A673 (cell line): ENCODE results near the gene STAM. TPM values are rescaled to one million over a fixed set of nuclear protein-coding genes. Genes with fewer than 3 reads are reported as not detected.

Experiments
- BruUV-seq: library from RNA; stranded (reverse); fragments of 400-500 nt; replicated peaks from 2 replicates; lab custom pipeline; 2021; lab: Mats Ljungman, UMichigan
- CTCF ChIA-PET: fragments of 300-600 bp; sonication (Branson Sonifier 250); formaldehyde crosslinking; loops from one replicate; lab custom pipeline; 2022; ENCODE audit warnings: antibody characterized with exemption; lab: Charles Lee
- POLR2A ChIA-PET: fragments of 300-600 bp; sonication (Branson Sonifier 250); formaldehyde crosslinking; loops from one replicate; lab custom pipeline; 2022; ENCODE audit warnings: antibody characterized with exemption; ENCODE audit not compliant: low non-redundant PET; lab: Charles Lee
- DNase-seq: peaks from one replicate; pipeline ENCODE4 v3.0.0-alpha.2; 2015; ENCODE audit warnings: low spot score
- H3K27ac ChIP-seq: fragments of 200-600 bp; sonication (generic); 2 replicates; pipeline ENCODE4 v1.5.1; 2016; ENCODE audit warnings: mixed run types, low read depth, mild to moderate bottlenecking, mixed read lengths, antibody characterized with exemption, low read length; ENCODE audit not compliant: poor library complexity, severe bottlenecking
- H3K27me3 ChIP-seq: fragments of 200-600 bp; sonication (generic); replicated peaks from 2 replicates; pipeline ENCODE4 v1.6.1; 2017; ENCODE audit warnings: mixed run types, low read depth, mild to moderate bottlenecking, mixed read lengths, antibody characterized with exemption, low read length; ENCODE audit not compliant: insufficient read depth, poor library complexity
- H3K36me3 ChIP-seq: fragments of 200-600 bp; sonication (generic); 2 replicates; pipeline ENCODE4 v1.6.1; 2016; ENCODE audit warnings: mixed run types, mild to moderate bottlenecking, mixed read lengths, antibody characterized with exemption, low read length; ENCODE audit not compliant: insufficient read depth, poor library complexity, severe bottlenecking
- H3K4me1 ChIP-seq: fragments of 200-600 bp; sonication (generic); 2 replicates; pipeline ENCODE4 v1.6.1; 2017; ENCODE audit warnings: mixed run types, mild to moderate bottlenecking, mixed read lengths, antibody characterized with exemption, low read length; ENCODE audit not compliant: insufficient read depth, poor library complexity, severe bottlenecking
- H3K4me3 ChIP-seq: fragments of 200-600 bp; sonication (generic); 2 replicates; pipeline ENCODE4 v1.5.1; 2016; ENCODE audit warnings: low read depth, mixed run types, mild to moderate bottlenecking, mixed read lengths, low read length; ENCODE audit not compliant: poor library complexity, severe bottlenecking
- H3K9me3 ChIP-seq: fragments of 200-600 bp; sonication (generic); 2 replicates; pipeline ENCODE4 v1.6.1; 2016; ENCODE audit warnings: mixed run types, low read depth, mild to moderate bottlenecking, mixed read lengths, antibody characterized with exemption, low read length; ENCODE audit not compliant: poor library complexity, severe bottlenecking
- CTCF ChIP-seq: fragments of 300-800, 200-600 bp; sonication (generic); conservative IDR thresholded peaks from 2 replicates; pipeline ENCODE4 v1.5.1; 2017; ENCODE audit warnings: low read depth, mild to moderate bottlenecking, antibody characterized with exemption, low read length, moderate library complexity, mixed read lengths
- EZH2 ChIP-seq: fragments of 200-600 bp; sonication (generic); IDR thresholded peaks from 2 replicates; pipeline ENCODE4 v1.6.1; 2017; ENCODE audit warnings: borderline replicate concordance, low read depth, mild to moderate bottlenecking, mixed read lengths, antibody characterized with exemption, low read length; ENCODE audit not compliant: poor library complexity, severe bottlenecking
- intact Hi-C: fragments of 100-400 bp; cut with micrococcal nuclease; formaldehyde crosslinking; loops from one replicate; pipeline ENCODE4 v1.10.0; 2022; ENCODE audit not compliant: unreplicated experiment
- total RNA-seq: library from RNA; stranded (reverse); gene quantifications from 2 replicates; pipeline ENCODE4 v1.2.3, GENCODE V29; 2021

STAM gene
- total RNA-seq, 1 experiment from 2014 or later, result 37.4 TPM

GRCh38 chr10:17710181-17710580 is 66.2 kb downstream of the STAM start:
- H3K27me3 ChIP-seq, result no peaks in the 10 kb centered on the region
- no TSS peak for BruUV-seq
- H3K9me3 ChIP-seq, result no peaks in the 10 kb centered on the region
- H3K36me3 ChIP-seq, result peaks cover 14% of the 10 kb centered on the region
- ChIA-PET CTCF (no interaction called here), POLR2A (no interaction called here)
- no peak for DNase-seq
- TF ChIP-seq CTCF (no peak), EZH2 (no peak)
- no peaks in the 10 kb centered on the region for H3K4me1 ChIP-seq
- intact Hi-C loops, result no loop called here
- H3K4me3 ChIP-seq, result no peak overlapping the region
- no peak overlapping the region for H3K27ac ChIP-seq

- POLR2A ChIA-PET, result no interaction called here
- Histone ChIP-seq H3K27me3 (no peaks in the 10 kb centered on the region), H3K4me3 (no peak overlapping the region), H3K27ac (no peak overlapping the region), H3K4me1 (no peaks in the 10 kb centered on the region), H3K9me3 (no peaks in the 10 kb centered on the region), H3K36me3 (peaks cover 19% of the 10 kb centered on the region)
- intact Hi-C loops, result no loop called here
- no TSS peak for BruUV-seq
- no peak for DNase-seq
- TF ChIP-seq EZH2 (no peak), CTCF (no peak)
- CTCF ChIA-PET, result no interaction called here
These were observed 68.1 kb downstream of the STAM start for GRCh38 chr10:17712053-17712452.

- Histone ChIP-seq H3K36me3 (peaks cover 25% of the 10 kb centered on the region), H3K9me3 (no peaks in the 10 kb centered on the region), H3K4me1 (no peaks in the 10 kb centered on the region), H3K27ac (no peak overlapping the region), H3K27me3 (no peaks in the 10 kb centered on the region), H3K4me3 (no peak overlapping the region)
- DNase-seq, result no peak
- CTCF ChIA-PET, result no interaction called here
- TF ChIP-seq EZH2, result no peak
- TF ChIP-seq CTCF, result no peak
- intact Hi-C loops, result no loop called here
- POLR2A ChIA-PET, result no interaction called here
- no TSS peak for BruUV-seq
These were observed 68.9 kb downstream of the STAM start for GRCh38 chr10:17712717-17713471.
